ENCODE data around the gene IER2.

- TF ChIP-seq CTCF (IDR thresholded peaks at IDR 0.05 in 4 of 5, conservative IDR thresholded peaks at IDR 0.05 in 1 of 5) (no peak), POLR2A (IDR thresholded peaks at IDR 0.05) (no peak)
Observed at GRCh38 chr19:13173139-13173737, 23.0 kb downstream of the IER2 start.
